Chondrocyte (in vitro differentiated cells): ENCODE measurements around the gene GABRA4. TPM values are rescaled to one million over a fixed set of nuclear protein-coding genes. Genes with fewer than 3 reads are reported as not detected.

Source experiments
- DNase-seq: peaks from one replicate; pipeline ENCODE4 v3.0.0; 2021; ENCODE audit warnings: mixed read lengths, low spot score
- H3K27ac Mint-ChIP-seq: one replicate; pipeline ENCODE4 v1.8.0; 2021; ENCODE audit warnings: mild to moderate bottlenecking, moderate library complexity, mixed read lengths; ENCODE audit not compliant: unreplicated experiment
- H3K27me3 Mint-ChIP-seq: 2 replicates; pipeline ENCODE4 v1.8.0; 2021; ENCODE audit warnings: low read depth, mixed read lengths
- H3K36me3 Mint-ChIP-seq: 2 replicates; pipeline ENCODE4 v1.8.0; 2021; ENCODE audit warnings: low read depth, mixed read lengths
- H3K4me1 Mint-ChIP-seq: 2 replicates; pipeline ENCODE4 v1.8.0; 2021; ENCODE audit warnings: low read depth, mild to moderate bottlenecking, mixed read lengths
- H3K4me3 Mint-ChIP-seq: one replicate; pipeline ENCODE4 v1.8.0; 2021; ENCODE audit warnings: mild to moderate bottlenecking, moderate library complexity, mixed read lengths; ENCODE audit not compliant: unreplicated experiment
- H3K9me3 Mint-ChIP-seq: 2 replicates; pipeline ENCODE4 v1.8.0; 2021; ENCODE audit warnings: low read depth, mixed read lengths
- CTCF ChIP-seq: fragments of 200-600 bp; sonication (generic); IDR thresholded peaks from 2 replicates; pipeline ENCODE4 v1.5.0; 2021; ENCODE audit warnings: antibody characterized with exemption, mild to moderate bottlenecking, moderate library complexity
- total RNA-seq: library from RNA; stranded (reverse); gene quantifications from 3 replicates; pipeline ENCODE4 v1.2.1, GENCODE V29; 2021

GABRA4 gene
- total RNA-seq, 1 donor from 2014 or later, result not detected

- no peak for TF ChIP-seq CTCF
- H3K36me3 Mint-ChIP-seq, result peaks cover 3% of the 10 kb centered on the region
- H3K9me3 Mint-ChIP-seq, result no peaks in the 10 kb centered on the region
- no peak for DNase-seq
- H3K27ac Mint-ChIP-seq, result no peak within 1 kb of the TSS
- peaks cover 22% of the 10 kb centered on the region for H3K4me1 Mint-ChIP-seq
- H3K27me3 Mint-ChIP-seq, result peaks cover 52% of the 10 kb centered on the region
- peak within 1 kb of the TSS; percentile 57 for H3K4me3 Mint-ChIP-seq
Measured at GRCh38 chr4:47031011-47031678, 37.8 kb upstream of the GABRA4 start, which contains the start of gene GABRB1. TSS of gene GABRB1 (plus strand) at chr4:47031567.

GRCh38 chr4:47017494-47017893, 24.1 kb upstream of the GABRA4 start:
- Mint-ChIP-seq H3K4me3 (no peak overlapping the region), H3K9me3 (no peaks in the 10 kb centered on the region), H3K27ac (no peak overlapping the region), H3K4me1 (peaks cover 11% of the 10 kb centered on the region), H3K36me3 (no peaks in the 10 kb centered on the region), H3K27me3 (peaks cover 2% of the 10 kb centered on the region)
- TF ChIP-seq CTCF, result no peak
- no peak for DNase-seq

GRCh38 chr4:47017081-47017480, 23.7 kb upstream of the GABRA4 start:
- Mint-ChIP-seq H3K27me3 (no peaks in the 10 kb centered on the region), H3K27ac (no peak overlapping the region), H3K36me3 (no peaks in the 10 kb centered on the region), H3K4me3 (no peak overlapping the region), H3K4me1 (peaks cover 11% of the 10 kb centered on the region), H3K9me3 (no peaks in the 10 kb centered on the region)
- no peak for DNase-seq
- no peak for TF ChIP-seq CTCF

- Mint-ChIP-seq H3K4me1 (peaks cover 14% of the 10 kb centered on the region), H3K4me3 (no peak overlapping the region), H3K9me3 (peaks cover 4% of the 10 kb centered on the region), H3K27me3 (no peaks in the 10 kb centered on the region), H3K27ac (no peak overlapping the region), H3K36me3 (no peaks in the 10 kb centered on the region)
- no peak for DNase-seq
- no peak for TF ChIP-seq CTCF
Measured at GRCh38 chr4:47013373-47013772, 20.0 kb upstream of the GABRA4 start.

- no peaks in the 10 kb centered on the region for H3K36me3 Mint-ChIP-seq
- H3K4me1 Mint-ChIP-seq, result peaks cover 10% of the 10 kb centered on the region
- H3K9me3 Mint-ChIP-seq, result peaks cover 4% of the 10 kb centered on the region
- no peak for TF ChIP-seq CTCF
- no peak overlapping the region for H3K27ac Mint-ChIP-seq
- H3K4me3 Mint-ChIP-seq, result no peak overlapping the region
- H3K27me3 Mint-ChIP-seq, result no peaks in the 10 kb centered on the region
- DNase-seq, result no peak
Measured at GRCh38 chr4:47012676-47013075, 19.3 kb upstream of the GABRA4 start.
